OCI-LY1 (cell line): Measurements from ENCODE around the gene YARS1.

Experiments used
- EZH2 ChIP-seq: fragments of 200-600 bp; sonication (generic), shearing (Covaris generic); IDR thresholded peaks from 2 replicates; pipeline ENCODE4 v1.8.0; 2017; ENCODE audit warnings: borderline replicate concordance, mixed run types, mild to moderate bottlenecking, antibody characterized with exemption, low read length, moderate library complexity, mixed read lengths
- TF ChIP-seq, protein P1 (sequence below): fragments of 200-600 bp; sonication (generic), shearing (Covaris generic); IDR thresholded peaks from 2 replicates; pipeline ENCODE4 v1.5.1; 2017; ENCODE audit warnings: mild to moderate bottlenecking, antibody characterized with exemption, low read length, moderate library complexity, mixed read lengths

DNA sequence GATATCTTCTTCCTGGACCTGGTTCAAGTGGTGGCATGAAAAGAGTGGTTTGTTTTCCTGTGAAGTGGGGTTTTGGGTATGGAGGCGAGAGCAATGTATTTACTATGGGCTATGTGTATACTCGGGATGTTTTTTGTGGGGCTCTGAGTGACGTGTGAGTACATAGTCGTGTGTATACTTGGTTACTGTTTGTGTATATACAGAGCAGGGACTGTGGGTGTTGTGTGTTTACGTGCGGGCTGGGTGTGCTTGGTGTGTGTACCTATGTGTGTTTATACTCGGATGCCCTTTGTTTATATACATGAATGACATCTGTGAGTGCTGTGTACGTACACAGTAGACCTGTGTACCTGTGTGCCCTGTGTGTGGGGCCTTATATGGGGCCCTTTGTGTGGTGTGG lies 50.0 kb downstream of the YARS1 start:
- TF ChIP-seq, protein P1, sequence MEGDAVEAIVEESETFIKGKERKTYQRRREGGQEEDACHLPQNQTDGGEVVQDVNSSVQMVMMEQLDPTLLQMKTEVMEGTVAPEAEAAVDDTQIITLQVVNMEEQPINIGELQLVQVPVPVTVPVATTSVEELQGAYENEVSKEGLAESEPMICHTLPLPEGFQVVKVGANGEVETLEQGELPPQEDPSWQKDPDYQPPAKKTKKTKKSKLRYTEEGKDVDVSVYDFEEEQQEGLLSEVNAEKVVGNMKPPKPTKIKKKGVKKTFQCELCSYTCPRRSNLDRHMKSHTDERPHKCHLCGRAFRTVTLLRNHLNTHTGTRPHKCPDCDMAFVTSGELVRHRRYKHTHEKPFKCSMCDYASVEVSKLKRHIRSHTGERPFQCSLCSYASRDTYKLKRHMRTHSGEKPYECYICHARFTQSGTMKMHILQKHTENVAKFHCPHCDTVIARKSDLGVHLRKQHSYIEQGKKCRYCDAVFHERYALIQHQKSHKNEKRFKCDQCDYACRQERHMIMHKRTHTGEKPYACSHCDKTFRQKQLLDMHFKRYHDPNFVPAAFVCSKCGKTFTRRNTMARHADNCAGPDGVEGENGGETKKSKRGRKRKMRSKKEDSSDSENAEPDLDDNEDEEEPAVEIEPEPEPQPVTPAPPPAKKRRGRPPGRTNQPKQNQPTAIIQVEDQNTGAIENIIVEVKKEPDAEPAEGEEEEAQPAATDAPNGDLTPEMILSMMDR: no peak
- TF ChIP-seq EZH2: no peak
